ENCODE measurements around the gene SH3RF3.

- TF ChIP-seq CTCF (IDR thresholded peaks at IDR 0.05) = no peak
- no peak for TF ChIP-seq POLR2A (IDR thresholded peaks at IDR 0.05)
- TF ChIP-seq POLR2AphosphoS5 (IDR thresholded peaks at IDR 0.05) = no peak
- TF ChIP-seq EP300 (IDR thresholded peaks at IDR 0.05) = no peak
Observed at GRCh38 chr2:109148117-109148746, 19.2 kb downstream of the SH3RF3 start.
